Keratinocyte (primary cell): ENCODE data around the gene SPTSSB. TPM values are rescaled to one million over a fixed set of nuclear protein-coding genes. Genes with fewer than 3 reads are reported as not detected.

Source experiments
- DNase-seq: peaks from one replicate; pipeline ENCODE4 v3.0.0-alpha.2; 2011; ENCODE audit warnings: low read depth, missing footprints, low spot score
- FAIRE-seq: peaks from 2 replicates; lab custom pipeline; 2011; peaks lifted over from hg19 to GRCh38; lab: Jason Lieb, UNC
- H2AFZ ChIP-seq: 2 replicates; pipeline ENCODE4 v1.6.0; 2012; ENCODE audit warnings: low read length, control low read depth, inconsistent platforms; ENCODE audit not compliant: control insufficient read depth
- H3K27ac ChIP-seq: 2 replicates; pipeline ENCODE4 v1.5.1; 2011; ENCODE audit warnings: low read length; ENCODE audit not compliant: control insufficient read depth, insufficient read depth
- H3K27me3 ChIP-seq: 3 replicates; pipeline ENCODE4 v1.6.0; 2011; ENCODE audit warnings: low read length; ENCODE audit not compliant: control insufficient read depth, insufficient read depth; ENCODE audit errors: extremely low read depth
- H3K36me3 ChIP-seq, 2 experiments: 2 replicates in 1 of 2; 3 replicates in 1 of 2; pipeline ENCODE4 v1.5.1; 2011; ENCODE audit warnings: low read length in 2 of 2, mild to moderate bottlenecking in 1 of 2; ENCODE audit not compliant: control insufficient read depth in 2 of 2, insufficient read depth in 2 of 2; ENCODE audit errors: extremely low read depth in 1 of 2
- H3K4me1 ChIP-seq: 3 replicates; pipeline ENCODE4 v1.5.1; 2011; ENCODE audit warnings: low read length; ENCODE audit not compliant: control insufficient read depth, insufficient read depth; ENCODE audit errors: extremely low read depth
- H3K4me2 ChIP-seq: 3 replicates; pipeline ENCODE4 v1.6.0; 2011; ENCODE audit warnings: low read depth, low read length; ENCODE audit not compliant: control insufficient read depth, insufficient read depth; ENCODE audit errors: extremely low read depth
- H3K4me3 ChIP-seq, 3 experiments: fragments of 200-600 bp in 1 of 3; sonication (generic) in 1 of 3; 2 replicates in 2 of 3; 3 replicates in 1 of 3; pipeline ENCODE4 v1.5.1; 2011 to 2016; ENCODE audit warnings: low read length in 3 of 3, mild to moderate bottlenecking in 3 of 3, control low read depth in 2 of 3, inconsistent platforms in 1 of 3, low read depth in 1 of 3, mixed read lengths in 1 of 3, mixed run types in 1 of 3, moderate library complexity in 1 of 3; ENCODE audit not compliant: control insufficient read depth in 2 of 3, insufficient read depth in 2 of 3; ENCODE audit errors: extremely low read depth in 1 of 3
- H3K79me2 ChIP-seq: 2 replicates; pipeline ENCODE4 v1.6.0; 2012; ENCODE audit warnings: low read length; ENCODE audit not compliant: control insufficient read depth, insufficient read depth
- H3K9ac ChIP-seq: 3 replicates; pipeline ENCODE4 v1.6.0; 2011; ENCODE audit warnings: low read length; ENCODE audit not compliant: control insufficient read depth, insufficient read depth; ENCODE audit errors: extremely low read depth
- H3K9me1 ChIP-seq: 3 replicates; pipeline ENCODE4 v1.6.0; 2011; ENCODE audit warnings: low read length; ENCODE audit not compliant: control insufficient read depth, insufficient read depth; ENCODE audit errors: extremely low read depth
- H3K9me3 ChIP-seq: 2 replicates; pipeline ENCODE4 v1.5.1; 2012; ENCODE audit warnings: low read depth, low read length; ENCODE audit not compliant: control insufficient read depth
- H4K20me1 ChIP-seq: 3 replicates; pipeline ENCODE4 v1.6.0; 2011; ENCODE audit warnings: low read length; ENCODE audit not compliant: control insufficient read depth, insufficient read depth; ENCODE audit errors: extremely low read depth
- EZH2 ChIP-seq: IDR thresholded peaks from one replicate; pipeline ENCODE4 v1.6.1; 2012; ENCODE audit warnings: inconsistent platforms, mild to moderate bottlenecking, low read length, moderate library complexity
- dilution Hi-C: fragments of 300-500 bp; cut with MboI; formaldehyde crosslinking; loops from one replicate; pipeline ENCODE4 v1.7.0; 2020; ENCODE audit warnings: low sequenced_read_pairs; ENCODE audit not compliant: extremely low pct_ligation_motif_present
- polyA plus RNA-seq, 5 experiments: library from polyadenylated mRNA; depleted of rRNA in 3 of 5; stranded (reverse) in 3 of 5; stranded (forward) in 1 of 5; unstranded in 1 of 5; fragments of >200 nt; gene quantifications; 1 replicate in 1 of 5; 2 replicates in 3 of 5; 3 replicates in 1 of 5; pipeline versions ENCODE4 v1.2.1 to v1.2.3, GENCODE V29; 2011 to 2012; ENCODE audit warnings: missing spikeins in 2 of 5, low read depth in 1 of 5, low replicate concordance in 1 of 5
- TF ChIP-seq, protein P1 (sequence below), 3 experiments: IDR thresholded peaks in 1 of 3; conservative IDR thresholded peaks in 1 of 3; optimal IDR thresholded peaks in 1 of 3; 2 replicates in 2 of 3; 3 replicates in 1 of 3; pipeline versions ENCODE3 to v1.5.1; 2011; ENCODE audit warnings: low read length in 3 of 3, mild to moderate bottlenecking in 3 of 3, moderate library complexity in 2 of 3, control low read depth in 1 of 3, inconsistent platforms in 1 of 3; ENCODE audit not compliant: insufficient read depth in 2 of 3; ENCODE audit errors: extremely low read depth in 1 of 3

SPTSSB gene
- polyA plus RNA-seq, 1 donor (not counting 4 experiments of a cell fraction or from before 2014, with no cell fraction given), result 2.6 TPM

DNA sequence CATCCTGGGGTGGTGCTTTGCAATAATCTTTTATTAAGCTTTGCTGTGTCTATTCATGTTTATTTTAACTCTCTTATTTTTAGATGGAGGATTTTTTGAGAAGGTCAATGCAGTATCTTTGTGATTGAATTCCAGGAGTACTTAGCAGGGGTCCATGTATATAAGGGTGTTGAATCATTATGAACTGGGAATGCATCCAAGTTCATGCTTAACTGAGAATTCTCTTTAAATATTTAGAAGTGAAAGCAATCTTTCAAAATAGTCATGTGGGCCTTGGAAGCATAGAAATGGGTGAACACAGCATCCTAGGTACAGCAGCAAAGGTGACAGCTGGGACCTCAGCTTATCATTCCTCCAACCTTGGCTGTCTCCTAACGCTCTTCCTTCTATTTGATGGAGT, 27.3 kb downstream of the SPTSSB start:
- FAIRE-seq (no peak), DNase-seq (no peak)
- dilution Hi-C loops, result no loop called here
- no peak overlapping the region for H3K9ac ChIP-seq
- no peak overlapping the region for H3K4me3 ChIP-seq
- peaks cover 4% of the 10 kb centered on the region for H3K4me1 ChIP-seq
- no peak overlapping the region for H3K27ac ChIP-seq
- TF ChIP-seq, protein P1, sequence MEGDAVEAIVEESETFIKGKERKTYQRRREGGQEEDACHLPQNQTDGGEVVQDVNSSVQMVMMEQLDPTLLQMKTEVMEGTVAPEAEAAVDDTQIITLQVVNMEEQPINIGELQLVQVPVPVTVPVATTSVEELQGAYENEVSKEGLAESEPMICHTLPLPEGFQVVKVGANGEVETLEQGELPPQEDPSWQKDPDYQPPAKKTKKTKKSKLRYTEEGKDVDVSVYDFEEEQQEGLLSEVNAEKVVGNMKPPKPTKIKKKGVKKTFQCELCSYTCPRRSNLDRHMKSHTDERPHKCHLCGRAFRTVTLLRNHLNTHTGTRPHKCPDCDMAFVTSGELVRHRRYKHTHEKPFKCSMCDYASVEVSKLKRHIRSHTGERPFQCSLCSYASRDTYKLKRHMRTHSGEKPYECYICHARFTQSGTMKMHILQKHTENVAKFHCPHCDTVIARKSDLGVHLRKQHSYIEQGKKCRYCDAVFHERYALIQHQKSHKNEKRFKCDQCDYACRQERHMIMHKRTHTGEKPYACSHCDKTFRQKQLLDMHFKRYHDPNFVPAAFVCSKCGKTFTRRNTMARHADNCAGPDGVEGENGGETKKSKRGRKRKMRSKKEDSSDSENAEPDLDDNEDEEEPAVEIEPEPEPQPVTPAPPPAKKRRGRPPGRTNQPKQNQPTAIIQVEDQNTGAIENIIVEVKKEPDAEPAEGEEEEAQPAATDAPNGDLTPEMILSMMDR (optimal IDR thresholded peaks at IDR 0.05 in 1 of 3, IDR thresholded peaks at IDR 0.05 in 1 of 3, conservative IDR thresholded peaks at IDR 0.05 in 1 of 3; ENCODE audit: extremely low read depth in 1 of 3, insufficient read depth in 2 of 3, low read length in 3 of 3), result no peak
- no peak for TF ChIP-seq EZH2
- no peak overlapping the region for H2AFZ ChIP-seq
- no peaks in the 10 kb centered on the region for H3K36me3 ChIP-seq
- H3K9me3 ChIP-seq, result no peaks in the 10 kb centered on the region
- no peaks in the 10 kb centered on the region for H4K20me1 ChIP-seq
- no peak overlapping the region for H3K4me2 ChIP-seq
- no peaks in the 10 kb centered on the region for H3K79me2 ChIP-seq
- no peaks in the 10 kb centered on the region for H3K9me1 ChIP-seq
- H3K27me3 ChIP-seq, result no peaks in the 10 kb centered on the region

DNA sequence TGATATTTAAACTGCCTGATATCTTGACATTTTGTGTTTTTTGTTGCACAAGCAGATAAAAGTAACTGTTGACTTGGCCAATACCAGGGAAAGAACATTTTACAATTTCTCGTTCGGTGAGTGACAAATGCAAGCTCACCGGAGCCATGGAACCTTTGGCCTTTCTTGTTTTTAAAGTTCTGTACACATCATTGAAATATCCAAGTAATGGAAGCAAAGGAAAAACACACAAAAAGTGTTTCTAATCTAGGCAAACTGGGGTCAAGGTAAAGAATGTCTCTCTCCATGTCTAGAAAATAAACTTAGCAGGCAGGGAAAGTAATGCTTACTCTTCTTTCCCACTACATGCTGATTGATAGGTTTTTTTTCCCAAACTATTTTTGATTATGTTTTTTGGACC, 27.8 kb downstream of the SPTSSB start:
- H3K9me1 ChIP-seq, result no peaks in the 10 kb centered on the region
- DNase-seq, result no peak
- no peak for TF ChIP-seq EZH2
- TF ChIP-seq, protein P1 (optimal IDR thresholded peaks at IDR 0.05 in 1 of 3, IDR thresholded peaks at IDR 0.05 in 1 of 3, conservative IDR thresholded peaks at IDR 0.05 in 1 of 3; ENCODE audit: extremely low read depth in 1 of 3, insufficient read depth in 2 of 3, low read length in 3 of 3), result no peak
- no peaks in the 10 kb centered on the region for H3K27me3 ChIP-seq
- H4K20me1 ChIP-seq, result no peaks in the 10 kb centered on the region
- no peak overlapping the region for H3K9ac ChIP-seq
- no peak for FAIRE-seq
- H3K4me2 ChIP-seq, result no peak overlapping the region
- dilution Hi-C loops, result no loop called here
- no peak overlapping the region for H3K27ac ChIP-seq
- H3K4me1 ChIP-seq, result no peaks in the 10 kb centered on the region
- no peaks in the 10 kb centered on the region for H3K79me2 ChIP-seq
- H3K4me3 ChIP-seq, result no peak overlapping the region
- H3K9me3 ChIP-seq, result no peaks in the 10 kb centered on the region
- H3K36me3 ChIP-seq, result no peaks in the 10 kb centered on the region
- no peak overlapping the region for H2AFZ ChIP-seq
